NOMO-1 treated with dmso at 0.1 percent for 144 hours (cell line): ENCODE results near the gene MAIP1.

Experiments
- DNase-seq: peaks from one replicate; lab custom pipeline; 2025; ENCODE audit not compliant: unreplicated experiment; lab: John Stamatoyannopoulos, UW

Gene MAIP1

DNA sequence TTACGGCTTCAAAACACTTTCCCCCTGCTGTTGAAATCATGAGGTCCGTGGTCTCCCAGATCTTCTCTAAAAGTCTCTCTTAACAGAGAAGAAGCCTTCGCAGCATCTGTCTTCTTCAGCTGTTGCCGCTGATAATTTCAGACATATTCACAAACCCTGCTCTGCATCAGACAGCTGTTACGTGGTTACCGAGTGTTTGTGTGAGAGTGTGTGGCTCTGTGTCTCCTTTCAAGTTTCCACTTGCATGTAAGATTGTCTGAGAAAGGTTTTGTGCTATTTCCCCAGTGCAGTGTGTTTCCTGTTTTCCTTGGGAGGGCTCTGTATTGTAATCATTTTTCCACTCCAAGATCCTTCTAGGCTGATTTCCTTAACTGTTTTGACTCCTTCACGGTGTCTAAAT is 32.8 kb downstream of the MAIP1 start:
- no peak for DNase-seq

DNA sequence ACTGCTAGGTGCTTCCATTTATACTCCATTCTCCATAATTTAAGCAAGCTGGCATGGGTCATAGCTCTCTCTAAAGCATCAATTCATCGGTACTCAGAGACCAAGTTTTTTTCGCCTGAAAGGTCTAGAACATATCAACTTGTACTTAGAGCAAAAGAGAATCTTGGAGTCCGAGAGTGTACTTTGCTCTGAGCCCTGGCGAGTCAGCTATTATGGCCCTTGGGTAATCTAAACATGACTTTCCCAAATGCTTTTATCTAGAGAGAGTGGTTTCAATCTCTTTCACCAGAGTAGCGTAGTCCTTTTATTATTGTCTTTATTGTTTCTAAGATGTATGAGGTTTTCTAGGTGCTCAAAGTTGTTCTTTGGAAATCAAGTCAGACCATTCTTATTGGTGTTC is 34.4 kb downstream of the MAIP1 start:
- no peak for DNase-seq

GRCh38 chr2:199991691-199992090 is 36.3 kb downstream of the MAIP1 start:
- no peak for DNase-seq

DNA sequence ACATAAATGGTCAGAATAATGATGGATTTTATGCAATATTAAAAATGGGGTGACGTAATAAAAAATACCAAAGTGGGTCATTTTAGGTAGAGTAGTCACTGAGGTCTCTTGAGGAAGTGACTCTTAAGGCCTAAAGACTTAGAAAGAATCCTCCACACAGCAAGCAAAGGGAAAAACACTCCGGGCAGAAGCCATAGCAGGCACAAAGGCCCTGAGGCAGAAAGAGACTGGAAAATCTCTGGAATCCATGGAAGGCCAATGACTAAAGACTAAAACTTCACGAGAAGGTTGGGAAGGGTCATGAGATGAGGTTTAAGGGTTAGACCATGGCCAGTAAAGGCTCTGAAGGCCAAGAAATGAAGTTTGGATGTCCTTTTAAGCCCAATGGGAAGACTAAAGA is 36.9 kb downstream of the MAIP1 start:
- no peak for DNase-seq

GRCh38 chr2:199994371-199994770 is 39.0 kb downstream of the MAIP1 start:
- DNase-seq: no peak

DNA sequence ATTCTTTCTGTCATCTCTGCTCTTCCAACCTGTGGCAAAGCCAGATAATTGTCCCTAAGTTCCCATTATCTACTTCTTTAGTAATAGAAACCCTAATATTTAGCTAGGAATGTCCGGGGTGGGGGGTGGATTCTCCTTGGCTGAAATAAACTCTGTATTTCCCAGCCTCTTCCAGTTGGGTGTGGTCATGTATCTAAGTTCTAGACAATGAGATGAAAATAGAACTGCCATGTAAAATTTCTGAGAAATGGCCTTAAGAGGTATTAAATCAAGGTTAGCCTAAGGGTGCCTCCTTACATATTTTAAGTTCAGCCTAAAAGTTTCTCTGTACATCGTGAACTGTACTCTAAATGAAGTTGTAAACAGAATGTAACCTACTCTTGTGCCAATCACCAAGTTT is 39.5 kb downstream of the MAIP1 start:
- no peak for DNase-seq

DNA sequence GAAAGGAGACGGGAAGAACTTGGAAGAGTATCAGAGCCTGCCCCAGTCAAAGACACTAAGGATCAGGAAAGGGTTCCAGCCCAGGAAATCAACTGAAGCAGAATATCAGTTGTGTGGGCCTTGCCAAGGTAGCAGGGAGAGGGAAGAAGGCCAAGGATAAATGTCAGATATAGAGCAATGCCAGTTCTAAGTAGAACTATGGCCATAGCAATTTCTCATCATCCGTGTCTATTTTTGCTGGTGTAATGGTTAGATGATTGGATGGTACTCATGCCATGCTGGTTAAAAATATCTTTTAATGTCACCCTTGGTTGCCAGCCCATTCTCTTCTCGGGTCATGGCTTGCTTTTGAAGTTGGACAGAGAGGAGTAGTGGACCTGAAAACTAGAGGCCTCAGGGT is 41.9 kb downstream of the MAIP1 start:
- DNase-seq: no peak

GRCh38 chr2:199999166-199999565 is 43.8 kb downstream of the MAIP1 start:
- no peak for DNase-seq

DNA sequence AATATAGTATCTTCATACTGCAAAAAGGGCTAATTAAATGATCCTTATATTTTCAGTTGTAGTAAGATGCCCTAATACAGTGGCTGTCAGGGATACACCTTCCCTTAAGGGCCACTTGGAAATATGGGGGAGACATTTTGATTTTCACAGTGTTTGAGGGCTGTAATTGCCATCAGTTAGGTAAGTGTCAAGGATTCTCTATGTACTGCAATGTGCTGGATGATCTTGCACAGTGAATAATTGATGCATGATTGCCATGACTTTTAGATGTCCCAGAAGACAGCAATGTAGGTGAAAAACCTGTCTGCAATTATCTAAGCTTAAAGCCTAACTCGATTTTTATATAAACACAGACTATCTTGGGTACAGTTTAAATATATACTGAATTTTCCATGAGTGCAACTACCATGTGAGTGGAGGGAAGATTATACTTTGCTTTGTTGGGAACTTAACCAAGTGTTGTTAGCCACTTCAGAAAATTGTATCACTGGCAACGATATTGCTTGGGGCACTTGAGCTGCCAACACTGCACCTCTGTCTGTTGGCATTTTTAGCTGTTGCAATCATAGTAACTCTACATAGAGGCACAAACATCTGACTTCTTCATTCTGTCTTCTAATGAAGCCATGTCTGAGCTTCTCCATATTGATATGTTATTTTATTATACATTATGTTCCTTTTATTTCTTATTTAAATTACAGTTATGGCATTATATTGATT is 45.2 kb downstream of the MAIP1 start:
- DNase-seq: no peak

DNA sequence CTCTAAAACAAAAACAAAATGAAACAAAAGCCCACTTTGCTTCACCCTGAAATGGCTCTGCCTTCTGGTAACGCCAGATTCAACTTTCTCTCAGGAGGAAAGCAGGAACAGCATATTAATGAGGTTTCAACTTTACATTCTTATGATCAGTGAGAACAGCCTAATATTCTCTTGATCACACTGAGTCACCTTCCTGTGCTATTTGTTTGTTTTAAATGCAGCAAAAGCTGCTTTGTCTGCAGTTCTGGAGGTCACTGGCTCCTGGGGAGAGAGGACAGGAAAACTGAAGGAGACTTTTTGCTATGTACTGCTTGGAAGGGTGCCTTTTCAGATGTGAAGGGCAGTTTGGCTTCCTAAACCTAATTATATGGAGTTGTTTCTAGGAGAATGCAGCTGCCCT is 48.1 kb downstream of the MAIP1 start:
- DNase-seq: no peak

GRCh38 chr2:200005675-200006074 is 50.3 kb downstream of the MAIP1 start:
- DNase-seq: no peak

DNA sequence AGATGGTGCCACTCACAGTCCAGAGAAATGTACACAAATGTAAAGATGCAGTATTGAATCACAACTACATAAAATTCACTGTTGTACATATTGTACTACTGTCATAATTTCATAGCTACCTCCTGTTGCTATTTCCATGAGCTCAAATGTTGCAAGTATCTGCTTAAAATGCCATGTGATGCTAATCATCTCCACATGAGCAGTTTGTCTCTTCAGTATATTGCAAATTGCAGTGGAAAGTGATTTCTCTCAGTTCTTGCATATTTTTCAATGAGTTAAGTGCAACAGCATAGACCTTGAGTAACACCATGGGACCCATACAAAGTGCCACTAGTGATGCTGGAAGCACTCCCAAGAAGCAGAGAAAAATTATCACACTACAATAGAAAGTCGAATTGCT is 51.9 kb downstream of the MAIP1 start:
- DNase-seq: no peak

- DNase-seq: no peak
Measured at GRCh38 chr2:200012401-200012800, 57.0 kb downstream of the MAIP1 start.
